SK-N-SH treated with all-trans-retinoic acid at 6 μM for 48 hours (cell line): ENCODE measurements around the gene RAD51C.

Experiments
- ATAC-seq: fragments of 200-7000 bp; cut with Tn5 transposase; 3 replicates; pipeline ENCODE4 v1.9.1; 2020; ENCODE audit warnings: mild to moderate bottlenecking, moderate library complexity
- ARNTL ChIP-seq: fragments of 450-650 bp; formaldehyde crosslinking; IDR thresholded peaks from 2 replicates; pipeline ENCODE4 v1.5.0; 2020; ENCODE audit warnings: low read depth, mild to moderate bottlenecking, moderate library complexity, borderline replicate concordance
- BACH2 ChIP-seq: fragments of 250-450 bp; sonication (Bioruptor Pico); IDR thresholded peaks from 2 replicates; pipeline ENCODE4 v1.9.0; 2021; ENCODE audit warnings: mild to moderate bottlenecking, borderline replicate concordance
- CSDC2 ChIP-seq: fragments of 250-450 bp; sonication (Bioruptor Pico); IDR thresholded peaks from 2 replicates; pipeline ENCODE4 v1.5.0; 2020; ENCODE audit warnings: mild to moderate bottlenecking, moderate library complexity
- CSRNP3 ChIP-seq: fragments of 250-450 bp; sonication (Bioruptor Pico); IDR thresholded peaks from 2 replicates; pipeline ENCODE4 v1.5.1; 2021; ENCODE audit warnings: mild to moderate bottlenecking, moderate library complexity
- GLIS3 ChIP-seq: fragments of 250-450 bp; sonication (Bioruptor Pico); IDR thresholded peaks from 2 replicates; pipeline ENCODE4 v1.5.0; 2020; ENCODE audit warnings: mild to moderate bottlenecking, moderate library complexity
- ISL1 ChIP-seq: fragments of 250-450 bp; sonication (Bioruptor Pico); IDR thresholded peaks from 2 replicates; pipeline ENCODE4 v2.1.2; 2022; ENCODE audit warnings: mild to moderate bottlenecking, moderate library complexity
- POU6F1 ChIP-seq: fragments of 250-450 bp; sonication (Bioruptor Pico); IDR thresholded peaks from 2 replicates; pipeline ENCODE4 v1.8.0; 2021; ENCODE audit warnings: low read depth, mild to moderate bottlenecking, moderate library complexity, borderline replicate concordance
- PPARA ChIP-seq: fragments of 250-450 bp; sonication (Bioruptor Pico); IDR thresholded peaks from 2 replicates; pipeline ENCODE4 v1.5.0; 2020; ENCODE audit warnings: mild to moderate bottlenecking, borderline replicate concordance
- RARB ChIP-seq: fragments of 250-450 bp; sonication (Bioruptor Pico); IDR thresholded peaks from 2 replicates; pipeline ENCODE4 v1.8.0; 2021; ENCODE audit warnings: mild to moderate bottlenecking, moderate library complexity
- SNAI2 ChIP-seq: fragments of 250-450 bp; sonication (Bioruptor Pico); IDR thresholded peaks from 2 replicates; pipeline ENCODE4 v1.5.0; 2020; ENCODE audit warnings: mild to moderate bottlenecking, moderate library complexity
- TCF4 ChIP-seq: fragments of 250-450 bp; sonication (Bioruptor Pico); IDR thresholded peaks from 2 replicates; pipeline ENCODE4 v1.8.0; 2021; ENCODE audit warnings: mild to moderate bottlenecking, moderate library complexity, borderline replicate concordance
- TOX ChIP-seq: fragments of 250-450 bp; sonication (Bioruptor Pico); IDR thresholded peaks from 2 replicates; pipeline ENCODE4 v1.8.0; 2021; ENCODE audit warnings: mild to moderate bottlenecking, moderate library complexity, borderline replicate concordance
- TSHZ2 ChIP-seq: fragments of 250-450 bp; sonication (Bioruptor Pico); IDR thresholded peaks from 2 replicates; pipeline ENCODE4 v1.5.0; 2020; ENCODE audit warnings: mild to moderate bottlenecking, moderate library complexity
- ZC3H10 ChIP-seq: fragments of 250-450 bp; sonication (Bioruptor Pico); IDR thresholded peaks from 2 replicates; pipeline ENCODE4 v1.5.1; 2021; ENCODE audit warnings: mild to moderate bottlenecking, moderate library complexity
- ZFP30 ChIP-seq: fragments of 450-650 bp; formaldehyde crosslinking; IDR thresholded peaks from 2 replicates; pipeline ENCODE4 v1.5.0; 2022; ENCODE audit warnings: mild to moderate bottlenecking, moderate library complexity
- ZNF565 ChIP-seq: fragments of 450-650 bp; formaldehyde crosslinking; conservative IDR thresholded peaks from 2 replicates; pipeline ENCODE4 v1.5.0; 2020; ENCODE audit warnings: low read depth, mild to moderate bottlenecking, moderate library complexity
- ZNF70 ChIP-seq: fragments of 450-650 bp; formaldehyde crosslinking; IDR thresholded peaks from 2 replicates; pipeline ENCODE4 v1.5.0; 2020; ENCODE audit warnings: mild to moderate bottlenecking, moderate library complexity
- ZNF8 ChIP-seq: fragments of 450-650 bp; formaldehyde crosslinking; IDR thresholded peaks from 2 replicates; pipeline ENCODE4 v1.5.0; 2020; ENCODE audit warnings: mild to moderate bottlenecking, moderate library complexity
- TF ChIP-seq, protein P1 (sequence below): fragments of 250-450 bp; sonication (Bioruptor Pico); IDR thresholded peaks from 2 replicates; pipeline ENCODE4 v1.5.1; 2020; ENCODE audit warnings: low read depth, mild to moderate bottlenecking, moderate library complexity

The RAD51C gene

DNA sequence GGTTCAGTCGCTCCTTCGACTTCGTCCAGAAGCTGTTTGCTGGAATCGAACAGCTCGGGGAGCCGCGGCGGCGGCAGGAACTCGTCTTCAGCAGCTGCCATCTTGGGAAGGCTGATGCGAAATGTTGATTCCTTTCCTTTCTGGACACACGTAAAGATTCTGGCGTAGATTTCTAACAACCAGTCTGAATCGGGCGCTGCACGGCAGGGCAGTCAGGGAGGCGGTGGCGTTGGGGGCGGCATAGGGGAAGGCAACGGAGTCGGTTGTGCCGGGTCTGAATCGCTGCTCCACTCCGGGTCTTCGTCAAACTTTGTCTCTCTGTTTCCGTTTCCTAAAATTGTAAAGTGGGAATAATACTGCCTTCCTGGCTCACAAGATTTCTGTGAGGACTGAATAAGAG lies 30.9 kb upstream of the RAD51C start:
- TF ChIP-seq GLIS3 (CRISPR knock-in tag) (no peak), ZNF70 (CRISPR knock-in tag) (no peak), CSRNP3 (no peak), ISL1 (CRISPR knock-in tag) (no peak), ARNTL (no peak), TSHZ2 (no peak), ZC3H10 (CRISPR knock-in tag) (no peak), SNAI2 (CRISPR knock-in tag) (no peak), BACH2 (no peak)
- no peak for ATAC-seq

DNA sequence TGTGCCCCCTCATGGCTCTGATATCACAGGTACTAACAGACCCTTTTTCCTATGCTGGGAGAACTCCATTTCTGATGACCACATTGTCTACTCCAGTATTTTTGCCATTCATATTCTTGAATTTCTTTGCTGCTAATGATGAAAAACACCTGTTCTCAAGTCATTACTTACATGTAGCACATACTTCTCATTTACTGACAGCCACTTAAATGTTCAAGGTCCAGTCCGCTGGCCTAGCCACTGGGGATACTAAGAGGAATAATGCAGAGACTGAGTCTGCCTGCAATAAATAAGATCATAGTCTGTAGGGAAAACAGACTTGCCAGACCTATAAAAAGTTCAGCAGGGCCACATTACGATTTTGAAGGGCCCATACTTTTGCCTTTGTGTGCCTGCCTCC lies 28.1 kb upstream of the RAD51C start:
- ATAC-seq, result no peak
- TF ChIP-seq, protein P1, sequence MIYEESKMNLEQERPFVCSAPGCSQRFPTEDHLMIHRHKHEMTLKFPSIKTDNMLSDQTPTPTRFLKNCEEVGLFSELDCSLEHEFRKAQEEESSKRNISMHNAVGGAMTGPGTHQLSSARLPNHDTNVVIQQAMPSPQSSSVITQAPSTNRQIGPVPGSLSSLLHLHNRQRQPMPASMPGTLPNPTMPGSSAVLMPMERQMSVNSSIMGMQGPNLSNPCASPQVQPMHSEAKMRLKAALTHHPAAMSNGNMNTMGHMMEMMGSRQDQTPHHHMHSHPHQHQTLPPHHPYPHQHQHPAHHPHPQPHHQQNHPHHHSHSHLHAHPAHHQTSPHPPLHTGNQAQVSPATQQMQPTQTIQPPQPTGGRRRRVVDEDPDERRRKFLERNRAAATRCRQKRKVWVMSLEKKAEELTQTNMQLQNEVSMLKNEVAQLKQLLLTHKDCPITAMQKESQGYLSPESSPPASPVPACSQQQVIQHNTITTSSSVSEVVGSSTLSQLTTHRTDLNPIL (CRISPR knock-in tag), result no peak
- TF ChIP-seq PPARA (no peak), ISL1 (CRISPR knock-in tag) (no peak), ZFP30 (CRISPR knock-in tag) (no peak), CSDC2 (no peak), BACH2 (no peak), RARB (CRISPR knock-in tag) (no peak), ZNF565 (CRISPR knock-in tag) (no peak), TCF4 (CRISPR knock-in tag) (no peak), SNAI2 (CRISPR knock-in tag) (no peak), TOX (no peak), POU6F1 (no peak), ZC3H10 (CRISPR knock-in tag) (no peak), CSRNP3 (no peak), TSHZ2 (no peak), ZNF8 (CRISPR knock-in tag) (no peak)
